ENCODE measurements around the gene BBS12.

DNA sequence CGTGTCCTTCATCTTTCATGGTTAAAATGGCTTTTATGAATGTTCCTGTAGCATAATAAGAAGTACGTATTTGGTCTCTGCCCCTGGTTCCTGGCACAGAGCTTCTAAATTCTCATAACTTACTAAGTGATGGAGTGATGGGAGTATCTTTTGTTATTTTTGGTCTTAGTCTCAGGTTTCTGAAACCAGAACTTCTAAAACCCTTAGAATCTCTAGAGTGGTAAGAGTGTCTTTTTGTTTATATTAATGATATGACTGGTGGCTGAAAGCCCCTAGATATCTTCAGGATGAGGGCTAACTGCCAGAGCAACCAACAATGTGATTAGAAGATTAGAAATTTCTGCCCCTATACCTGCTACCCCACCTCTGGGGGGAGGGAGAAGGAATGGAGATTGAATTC, 45.8 kb upstream of the BBS12 start:
- TF ChIP-seq CTCF (IDR thresholded peaks at IDR 0.05) (no peak), EZH2 (IDR thresholded peaks at IDR 0.05; ENCODE audit: borderline replicate concordance, insufficient read depth, low read depth, low read length, poor library complexity, severe bottlenecking) (no peak)

All from B cell (primary cell).